COLO829 (cell line): Measurements from ENCODE around the gene CDC14A.
"Not testable (repeated sequence)": the region's sequence is repeated elsewhere in the genome, so short reads cannot be mapped to it uniquely, and the experiment has no call there.

Experiments used
- DNase-seq: peaks from one replicate; pipeline ENCODE4 v3.0.0; 2012; ENCODE audit warnings: low spot score

The CDC14A gene

DNA sequence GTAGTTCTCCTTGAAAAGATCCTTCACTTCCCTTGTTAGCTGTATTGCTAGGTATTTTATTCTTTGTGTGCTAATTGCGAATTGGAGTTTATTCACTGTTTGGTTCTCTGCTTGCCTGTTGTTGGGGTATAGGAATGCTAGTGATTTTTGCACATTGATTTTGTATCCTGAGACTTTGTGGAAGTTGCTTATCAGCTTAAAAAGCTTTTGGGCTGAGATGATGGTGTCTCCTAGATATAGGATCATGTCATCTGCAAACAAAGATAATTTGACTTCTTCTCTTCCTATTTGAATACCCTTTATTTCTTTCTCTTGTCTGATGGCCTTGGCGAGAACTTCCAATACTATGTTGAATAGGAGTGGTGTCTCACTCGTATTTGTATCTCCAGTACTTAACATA lies 55.1 kb downstream of the CDC14A start:
- DNase-seq = not testable (repeated sequence)

GRCh38 chr1:100411019-100411418 lies 58.7 kb downstream of the CDC14A start:
- no peak for DNase-seq

DNA sequence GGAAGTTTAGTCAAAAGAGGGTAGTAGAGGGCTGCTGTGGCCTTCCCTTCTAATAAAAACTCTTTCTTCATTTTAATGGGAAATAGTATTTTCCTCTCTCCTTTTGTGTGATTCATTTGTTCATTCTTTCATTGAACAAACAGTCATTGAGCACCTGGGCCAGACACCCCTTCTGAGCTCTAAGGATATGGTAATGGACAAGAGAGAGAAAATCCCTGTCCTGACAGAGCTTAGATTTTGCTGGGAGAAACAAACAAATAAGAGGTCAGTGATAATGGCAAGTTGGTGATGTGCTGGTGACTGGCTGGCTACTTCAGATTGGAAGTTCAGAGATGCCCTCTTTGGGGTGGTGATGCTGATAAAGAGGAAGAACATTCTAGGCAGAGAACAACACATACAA lies 59.3 kb downstream of the CDC14A start:
- no peak for DNase-seq

DNA sequence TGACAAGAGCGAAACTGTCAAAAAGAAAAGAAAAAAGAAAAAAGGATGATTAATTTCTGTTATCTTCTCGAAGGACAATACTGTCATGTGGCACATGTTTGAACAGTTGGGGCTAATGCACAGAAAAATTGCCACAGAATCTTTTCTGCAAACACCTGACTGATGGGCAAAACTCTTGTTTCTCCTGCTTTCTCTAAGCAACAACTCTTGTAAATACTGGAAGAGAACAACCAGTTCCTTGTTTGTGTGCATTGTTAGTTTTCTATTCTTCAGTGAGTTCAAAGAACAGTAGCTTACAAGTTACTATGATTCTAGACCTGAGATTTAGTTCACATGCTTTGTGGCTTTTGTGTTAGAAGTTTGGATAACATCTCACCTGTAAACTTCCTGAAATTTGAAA lies 60.7 kb downstream of the CDC14A start:
- no peak for DNase-seq

DNA sequence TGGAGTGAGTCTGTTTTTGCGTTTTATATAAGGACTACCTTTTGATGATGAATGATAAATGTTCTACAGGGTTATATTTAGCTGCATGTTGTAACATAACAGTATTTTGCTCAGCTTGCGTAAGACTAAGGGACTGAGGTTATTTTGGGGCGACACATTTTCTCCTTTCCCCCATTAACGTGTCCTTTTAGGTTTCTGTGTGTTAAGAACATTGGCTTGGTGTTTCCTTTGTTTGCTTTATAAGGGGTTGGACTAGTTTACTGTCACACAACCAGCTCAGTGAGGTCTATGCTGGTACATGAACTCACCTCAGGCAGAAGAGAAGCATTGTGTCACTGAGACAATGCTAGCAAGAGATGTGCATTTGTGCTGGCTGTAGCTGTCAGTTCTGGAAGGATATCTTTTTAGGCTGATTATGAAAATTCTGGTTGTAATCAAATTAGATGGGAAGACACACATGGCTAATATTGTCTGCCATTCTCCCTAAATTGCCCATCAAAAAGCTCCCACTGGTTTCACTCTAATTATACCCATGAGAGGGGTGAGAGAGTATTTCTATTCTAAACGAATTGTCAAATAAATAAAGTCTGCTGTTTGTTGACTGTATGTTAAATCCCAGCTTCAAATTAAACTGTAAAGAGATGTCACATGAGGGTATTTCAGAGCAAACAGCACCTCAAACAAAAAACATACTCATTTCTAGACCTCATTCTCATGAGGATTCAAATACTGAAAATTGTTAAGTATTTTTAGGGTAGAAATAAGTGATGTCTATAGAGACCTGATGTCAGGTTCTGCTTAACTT lies 62.6 kb downstream of the CDC14A start:
- DNase-seq = no peak

DNA sequence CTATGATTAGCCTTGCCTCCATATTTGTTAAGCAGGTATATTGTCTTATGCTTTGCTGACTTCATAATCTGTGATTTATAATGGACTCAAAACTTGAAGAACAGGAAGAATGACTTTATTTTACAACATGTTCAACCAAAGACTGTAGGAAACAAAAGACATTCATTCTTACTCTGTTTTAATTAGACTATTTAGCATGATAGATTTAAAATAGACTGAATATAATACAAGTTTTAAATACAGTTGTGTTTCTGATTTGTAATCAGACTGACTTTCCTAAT lies 63.1 kb downstream of the CDC14A start:
- DNase-seq = no peak

- no peak for DNase-seq
These were observed 66.8 kb downstream of the CDC14A start for GRCh38 chr1:100419072-100419471.

DNA sequence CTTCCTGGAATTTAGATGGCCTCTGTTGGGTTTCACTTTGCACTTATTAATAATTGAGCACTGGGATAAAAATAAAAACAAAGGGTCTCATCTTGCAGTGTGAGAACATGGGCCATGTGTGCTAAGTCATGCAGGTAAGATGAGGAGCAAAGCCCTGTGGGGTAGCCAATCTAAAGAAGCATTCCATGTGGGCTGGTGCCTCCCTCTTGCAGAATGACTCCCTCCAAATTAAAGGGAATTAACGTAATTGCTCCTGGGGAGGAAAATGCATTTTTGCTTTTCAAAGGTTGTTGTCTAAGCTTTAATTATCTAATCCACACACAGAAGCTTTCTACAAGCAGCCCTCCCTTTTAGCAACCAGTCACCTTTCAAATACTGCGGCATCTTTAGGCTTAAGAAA lies 69.8 kb downstream of the CDC14A start:
- no peak for DNase-seq

GRCh38 chr1:100423832-100424337 lies 71.6 kb downstream of the CDC14A start:
- DNase-seq = no peak

DNA sequence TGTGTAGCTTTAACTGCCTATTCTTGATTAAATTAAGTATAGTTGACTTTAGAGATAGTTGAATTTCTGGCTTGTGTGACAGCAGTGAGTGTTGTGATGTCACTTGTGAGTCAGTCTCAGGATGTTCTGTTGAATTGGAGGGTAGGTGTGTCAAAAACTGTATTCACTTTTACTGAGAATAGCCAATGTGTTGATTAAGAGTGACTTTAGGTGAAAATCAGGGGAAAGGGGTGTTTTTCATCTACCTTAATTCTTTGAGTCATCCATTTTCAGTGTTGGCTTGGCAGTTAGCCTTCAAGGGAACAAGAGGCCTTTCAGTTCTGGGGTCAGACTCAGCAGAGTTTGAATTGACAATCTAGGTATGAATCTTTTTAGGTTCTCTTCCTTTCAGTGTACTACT lies 75.9 kb downstream of the CDC14A start:
- no peak for DNase-seq

DNA sequence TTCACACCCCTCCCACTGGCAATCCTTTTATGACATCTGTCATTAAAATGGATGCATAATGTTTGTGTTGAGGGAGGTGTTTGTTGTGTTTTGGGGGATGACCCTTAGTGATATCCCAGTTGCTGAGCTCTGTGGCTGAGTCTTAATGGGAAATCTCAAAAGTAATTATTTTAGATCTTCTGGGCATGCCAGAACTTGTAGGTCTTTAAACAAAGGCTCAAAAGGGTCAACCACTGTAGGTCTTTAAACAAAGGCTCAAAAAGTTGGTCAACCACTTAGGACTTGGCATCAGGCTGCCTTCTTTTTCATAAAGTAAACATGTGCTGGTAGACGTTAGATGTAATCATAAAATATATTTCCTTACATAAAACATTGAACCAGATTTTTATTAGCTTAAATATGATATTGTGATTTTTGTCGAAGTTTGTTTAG lies 78.0 kb downstream of the CDC14A start:
- DNase-seq = no peak

- DNase-seq = no peak
These were observed 79.6 kb downstream of the CDC14A start for GRCh38 chr1:100431954-100432353.

DNA sequence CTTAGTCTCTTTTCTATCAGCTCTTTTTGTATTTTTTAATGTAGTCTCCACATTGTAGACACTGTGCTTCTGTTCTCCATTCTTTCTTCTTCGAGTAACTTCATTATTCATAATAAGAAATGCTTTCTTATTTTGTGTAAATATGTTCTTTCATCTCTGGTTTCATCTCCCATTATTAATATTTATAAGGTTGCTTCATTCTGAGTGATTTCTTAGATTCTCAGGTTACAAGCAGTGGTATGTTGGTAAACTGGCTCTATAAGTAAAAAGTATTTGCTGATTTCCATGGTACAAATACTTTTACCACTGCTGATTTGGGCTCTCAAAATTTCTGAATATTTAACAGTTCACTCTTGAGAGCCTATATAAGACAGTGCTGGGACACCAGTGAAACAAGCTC lies 81.3 kb downstream of the CDC14A start:
- DNase-seq = no peak

GRCh38 chr1:100434831-100435230 lies 82.5 kb downstream of the CDC14A start:
- no peak for DNase-seq

DNA sequence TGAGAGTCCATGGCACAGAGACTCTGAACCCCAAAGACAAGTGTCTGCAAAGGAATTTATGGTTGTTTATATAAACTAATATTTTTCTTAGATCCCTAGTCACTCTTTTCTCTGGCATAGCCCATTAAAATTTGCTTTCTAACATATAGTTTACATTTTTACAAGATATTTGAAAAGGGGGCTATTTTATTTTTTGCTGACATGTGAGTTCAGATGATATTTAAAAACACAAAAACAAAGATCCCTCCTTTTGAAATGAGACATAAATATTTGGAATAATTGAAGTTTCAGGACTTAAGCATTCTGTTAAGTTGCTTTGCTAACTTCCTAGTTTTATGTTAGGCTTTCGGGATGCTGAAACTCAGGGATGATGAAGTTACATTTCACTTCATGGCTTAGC lies 86.1 kb downstream of the CDC14A start:
- no peak for DNase-seq

- DNase-seq = no peak
These were observed 86.5 kb downstream of the CDC14A start for GRCh38 chr1:100438789-100439188.

DNA sequence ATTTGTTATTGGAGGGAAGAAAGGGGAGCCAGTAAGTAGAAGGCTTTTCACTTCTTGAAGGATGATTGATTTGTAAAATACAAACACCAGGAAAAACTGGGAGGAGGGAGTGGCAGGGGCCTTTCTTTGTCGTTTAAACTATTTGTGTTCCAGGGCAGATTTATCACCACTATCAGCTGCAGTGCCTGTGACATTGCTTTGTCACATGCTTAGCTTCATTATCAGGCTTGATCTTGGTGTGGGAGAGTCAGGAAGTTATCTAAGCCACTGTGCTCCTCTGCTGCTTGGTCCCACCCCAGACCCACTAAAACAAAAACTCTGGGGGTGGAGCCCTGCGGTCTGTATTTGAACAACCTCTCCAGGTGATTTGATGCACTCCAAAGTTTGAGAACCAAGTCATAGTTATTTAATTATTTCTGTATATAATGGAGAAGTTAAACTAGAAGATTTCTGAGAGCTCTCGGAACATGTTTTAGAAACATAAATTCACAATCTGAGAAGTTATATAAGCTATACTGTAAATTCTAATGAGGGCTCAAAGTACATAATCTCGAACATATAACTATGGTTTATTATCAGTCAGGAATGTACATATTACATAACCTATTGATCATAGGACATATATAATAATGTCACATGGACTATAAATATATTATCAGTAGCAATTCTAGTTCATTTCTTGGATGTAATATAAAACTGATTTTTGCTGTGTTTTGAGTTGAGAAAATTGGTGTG lies 87.9 kb downstream of the CDC14A start:
- no peak for DNase-seq

DNA sequence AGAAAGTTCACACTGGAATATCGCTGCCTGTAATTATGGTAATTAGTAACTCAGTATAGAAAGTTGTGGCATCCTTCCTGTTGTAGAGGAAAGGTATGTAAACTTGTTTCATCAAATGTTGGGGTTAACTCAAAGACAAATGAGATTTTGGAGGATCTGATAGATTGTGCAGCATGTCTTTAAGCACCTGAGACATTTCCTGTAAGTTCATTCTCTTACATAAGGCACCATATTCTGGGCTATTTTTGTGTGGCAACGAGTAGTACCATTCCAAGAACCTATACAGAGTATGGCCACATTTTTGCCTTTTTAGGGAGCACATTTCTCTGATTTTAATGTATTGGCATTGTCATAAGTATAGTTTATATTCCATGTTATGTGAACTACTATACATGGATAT lies 88.8 kb downstream of the CDC14A start:
- DNase-seq = no peak

DNA sequence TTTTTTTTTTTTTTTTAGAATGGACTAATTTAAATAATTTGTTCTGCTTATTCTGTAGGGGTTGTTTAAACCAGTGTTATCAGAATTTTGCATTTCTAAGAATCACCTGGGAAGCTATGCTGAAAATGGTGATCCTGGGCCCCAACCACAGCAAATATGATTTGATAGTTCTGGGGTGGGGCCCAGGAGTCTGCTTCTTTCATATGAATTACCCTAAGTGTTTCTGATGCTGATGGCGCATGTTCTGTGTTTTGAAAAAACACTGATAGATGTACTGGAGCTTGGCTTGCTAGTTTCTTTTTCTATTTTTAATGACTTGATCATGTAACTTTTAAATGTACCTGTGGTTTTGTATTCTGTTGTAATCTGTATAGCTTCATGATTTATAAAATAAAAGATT lies 89.3 kb downstream of the CDC14A start:
- DNase-seq = no peak

DNA sequence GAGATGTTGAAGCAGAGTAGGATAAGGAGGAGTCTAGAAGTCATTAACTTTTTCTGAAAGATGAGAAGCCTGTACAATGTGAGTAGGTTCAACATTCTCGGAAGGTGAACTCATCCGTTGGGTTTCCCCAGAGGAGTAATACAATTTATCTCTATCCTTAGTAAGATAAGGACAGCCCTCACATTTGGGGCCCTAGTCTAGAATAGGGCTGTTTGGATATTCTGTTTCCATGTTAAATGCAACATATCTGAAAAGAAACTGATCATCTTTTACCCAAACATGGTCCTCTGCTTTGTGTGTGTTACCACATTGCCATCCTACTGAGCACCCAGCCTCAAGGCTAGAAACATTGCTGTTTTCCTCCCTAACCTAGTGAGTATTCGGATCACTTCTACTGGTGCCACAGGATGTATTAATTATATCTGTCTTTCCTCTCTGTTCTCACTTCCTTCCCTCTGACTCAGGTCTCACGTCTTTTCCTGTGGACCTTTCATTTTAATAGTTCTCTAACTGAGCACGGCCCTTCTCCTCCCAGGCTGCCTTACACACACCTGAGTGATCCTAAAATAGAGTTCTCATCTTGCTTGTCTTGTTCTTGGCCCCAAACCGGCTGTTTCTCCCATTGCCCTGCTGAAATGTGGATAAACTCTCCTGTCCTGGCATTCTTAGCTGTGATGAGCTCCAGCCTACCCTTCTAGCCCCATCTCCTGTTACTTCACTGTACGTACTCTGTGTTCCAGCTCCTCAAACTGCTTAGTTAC lies 91.7 kb downstream of the CDC14A start:
- DNase-seq = no peak

- DNase-seq = no peak
These were observed 93.3 kb downstream of the CDC14A start for GRCh38 chr1:100445565-100445964.

- no peak for DNase-seq
These were observed 96.1 kb downstream of the CDC14A start for GRCh38 chr1:100448366-100448765.

DNA sequence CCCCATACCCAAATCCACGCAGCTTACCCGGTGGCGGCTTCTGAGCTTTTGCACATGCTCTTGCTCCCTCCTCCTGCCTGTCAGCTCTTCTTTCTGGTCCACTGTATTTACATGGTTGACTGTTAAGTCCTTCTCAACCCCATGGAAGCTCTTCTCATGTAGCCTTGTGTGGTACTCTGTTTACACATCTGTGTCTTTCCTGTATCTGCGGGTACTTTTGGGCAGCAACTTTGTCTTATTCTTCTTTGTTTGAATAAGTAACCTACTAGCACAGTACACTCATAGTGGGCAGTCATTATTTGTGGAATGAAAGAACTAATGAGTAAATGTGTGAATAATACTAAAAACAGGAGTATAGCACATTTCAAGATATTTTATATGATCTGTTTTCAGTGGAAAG lies 97.2 kb downstream of the CDC14A start:
- no peak for DNase-seq
